H1 (cell line): ENCODE results near the gene ZNF536. TPM values are rescaled to one million over a fixed set of nuclear protein-coding genes. Genes with fewer than 3 reads are reported as not detected.

Experiments used
- CHD7 ChIP-seq: fragments of 300-600 bp; sonication (generic); IDR thresholded peaks from 2 replicates; pipeline ENCODE4 v1.7.1; 2012; ENCODE audit warnings: low read length, moderate library complexity, mild to moderate bottlenecking, inconsistent platforms; ENCODE audit not compliant: insufficient replicate concordance
- NANOG ChIP-seq: IDR thresholded peaks from 2 replicates; pipeline ENCODE4 v1.6.1; 2011; ENCODE audit warnings: low read length, low read depth, mild to moderate bottlenecking, inconsistent platforms; ENCODE audit not compliant: insufficient read depth, poor library complexity, severe bottlenecking
- SP2 ChIP-seq: IDR thresholded peaks from 2 replicates; pipeline ENCODE4 v1.6.1; 2012; ENCODE audit warnings: mild to moderate bottlenecking, low read length, inconsistent platforms
- TAF1 ChIP-seq: IDR thresholded peaks from 2 replicates; pipeline ENCODE4 v1.6.1; 2011; ENCODE audit warnings: mild to moderate bottlenecking, low read depth, low read length
- polyA plus RNA-seq, 7 experiments: library from polyadenylated mRNA; depleted of rRNA in 3 of 7; stranded (reverse) in 5 of 7; unstranded in 2 of 7; fragments of >200 nt in 5 of 7; fragments of 200-250 nt in 2 of 7; gene quantifications; 1 replicate in 5 of 7; 2 replicates in 1 of 7; 4 replicates in 1 of 7; pipeline versions ENCODE4 v1.2.1 to v1.2.3, GENCODE V29; 2011 to 2013; ENCODE audit warnings: missing spikeins in 2 of 7, mixed read lengths in 2 of 7
- total RNA-seq: library from RNA; stranded (reverse); fragmentation: NEBNext Ultra II Directional; extraction: Animal tissue kit (Norgen Biotek cat#: 25700); gene quantifications from 2 replicates; pipeline ENCODE4 v1.2.1, GENCODE V29; 2021

Gene ZNF536
- total and polyA plus RNA-seq, 2 of the 8 experiments (the other 6 are each of a cell fraction or from before 2014, with no cell fraction given) = 0.09 to 0.11 TPM

- TF ChIP-seq CHD7 = no peak
- no peak for TF ChIP-seq TAF1
- no peak for TF ChIP-seq SP2
- no peak for TF ChIP-seq NANOG
Measured at GRCh38 chr19:30342901-30343300, 29.3 kb upstream of the ZNF536 start (continued).
